GM12878 (cell line): ENCODE measurements around the gene POR.

Experiments used
- EP300 ChIP-seq, 2 experiments: fragments of 150-350 bp in 1 of 2; IDR thresholded peaks; 2 replicates each; pipeline ENCODE4 v1.6.1; 2011 to 2012; ENCODE audit warnings: low read depth in 2 of 2, low read length in 2 of 2, borderline replicate concordance in 1 of 2, improper control_type of control experiment in 1 of 2, inconsistent platforms in 1 of 2; ENCODE audit not compliant: control insufficient read depth in 1 of 2
- TF ChIP-seq, protein P1 (sequence below): IDR thresholded peaks from 2 replicates; pipeline ENCODE4 v1.6.1; 2011; ENCODE audit warnings: low read depth, low read length, improper control_type of control experiment, borderline replicate concordance
- TF ChIP-seq, protein P2 (sequence below), 3 experiments: IDR thresholded peaks in 2 of 3; conservative IDR thresholded peaks in 1 of 3; 2 replicates each; pipeline ENCODE4 v1.5.1; 2011; ENCODE audit warnings: low read depth in 3 of 3, low read length in 3 of 3, mild to moderate bottlenecking in 3 of 3, control low read depth in 2 of 3, moderate library complexity in 2 of 3, inconsistent platforms in 1 of 3, mixed read lengths in 1 of 3; ENCODE audit not compliant: control insufficient read depth in 2 of 3, insufficient read depth in 1 of 3; ENCODE audit errors: extremely low read depth in 1 of 3

DNA sequence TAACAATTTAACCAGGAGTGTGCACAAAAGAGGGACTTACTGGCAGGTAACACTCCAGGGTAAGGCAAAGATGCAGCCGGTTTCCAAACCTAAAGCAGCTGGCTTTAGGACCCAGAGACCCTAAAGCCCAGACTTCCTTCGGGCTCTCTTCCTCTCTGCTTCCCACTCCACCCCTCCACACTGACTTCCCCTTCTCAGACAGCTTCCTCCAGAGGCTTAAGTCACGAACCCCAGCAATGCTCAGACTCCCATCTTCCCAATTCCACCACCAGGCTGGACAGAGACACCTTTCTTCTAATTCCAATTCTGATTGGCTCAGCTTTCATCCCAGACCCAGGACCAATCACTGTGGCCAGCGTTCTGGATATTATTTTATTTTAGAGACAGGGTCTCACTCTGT, 108.0 kb downstream of the POR start:
- TF ChIP-seq EP300 (IDR thresholded peaks at IDR 0.05; ENCODE audit: borderline replicate concordance in 1 of 2, control insufficient read depth in 1 of 2, low read depth in 2 of 2, low read length in 2 of 2), result no peak
- TF ChIP-seq, protein P1, sequence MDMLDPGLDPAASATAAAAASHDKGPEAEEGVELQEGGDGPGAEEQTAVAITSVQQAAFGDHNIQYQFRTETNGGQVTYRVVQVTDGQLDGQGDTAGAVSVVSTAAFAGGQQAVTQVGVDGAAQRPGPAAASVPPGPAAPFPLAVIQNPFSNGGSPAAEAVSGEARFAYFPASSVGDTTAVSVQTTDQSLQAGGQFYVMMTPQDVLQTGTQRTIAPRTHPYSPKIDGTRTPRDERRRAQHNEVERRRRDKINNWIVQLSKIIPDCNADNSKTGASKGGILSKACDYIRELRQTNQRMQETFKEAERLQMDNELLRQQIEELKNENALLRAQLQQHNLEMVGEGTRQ, result no peak
- TF ChIP-seq, protein P2, sequence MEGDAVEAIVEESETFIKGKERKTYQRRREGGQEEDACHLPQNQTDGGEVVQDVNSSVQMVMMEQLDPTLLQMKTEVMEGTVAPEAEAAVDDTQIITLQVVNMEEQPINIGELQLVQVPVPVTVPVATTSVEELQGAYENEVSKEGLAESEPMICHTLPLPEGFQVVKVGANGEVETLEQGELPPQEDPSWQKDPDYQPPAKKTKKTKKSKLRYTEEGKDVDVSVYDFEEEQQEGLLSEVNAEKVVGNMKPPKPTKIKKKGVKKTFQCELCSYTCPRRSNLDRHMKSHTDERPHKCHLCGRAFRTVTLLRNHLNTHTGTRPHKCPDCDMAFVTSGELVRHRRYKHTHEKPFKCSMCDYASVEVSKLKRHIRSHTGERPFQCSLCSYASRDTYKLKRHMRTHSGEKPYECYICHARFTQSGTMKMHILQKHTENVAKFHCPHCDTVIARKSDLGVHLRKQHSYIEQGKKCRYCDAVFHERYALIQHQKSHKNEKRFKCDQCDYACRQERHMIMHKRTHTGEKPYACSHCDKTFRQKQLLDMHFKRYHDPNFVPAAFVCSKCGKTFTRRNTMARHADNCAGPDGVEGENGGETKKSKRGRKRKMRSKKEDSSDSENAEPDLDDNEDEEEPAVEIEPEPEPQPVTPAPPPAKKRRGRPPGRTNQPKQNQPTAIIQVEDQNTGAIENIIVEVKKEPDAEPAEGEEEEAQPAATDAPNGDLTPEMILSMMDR (IDR thresholded peaks at IDR 0.05 in 2 of 3, conservative IDR thresholded peaks at IDR 0.05 in 1 of 3; ENCODE audit: control insufficient read depth in 2 of 3, extremely low read depth in 1 of 3, insufficient read depth in 1 of 3, low read depth in 3 of 3, low read length in 3 of 3), result no peak
